ENCODE results near the gene NOC4L.

The NOC4L gene

DNA sequence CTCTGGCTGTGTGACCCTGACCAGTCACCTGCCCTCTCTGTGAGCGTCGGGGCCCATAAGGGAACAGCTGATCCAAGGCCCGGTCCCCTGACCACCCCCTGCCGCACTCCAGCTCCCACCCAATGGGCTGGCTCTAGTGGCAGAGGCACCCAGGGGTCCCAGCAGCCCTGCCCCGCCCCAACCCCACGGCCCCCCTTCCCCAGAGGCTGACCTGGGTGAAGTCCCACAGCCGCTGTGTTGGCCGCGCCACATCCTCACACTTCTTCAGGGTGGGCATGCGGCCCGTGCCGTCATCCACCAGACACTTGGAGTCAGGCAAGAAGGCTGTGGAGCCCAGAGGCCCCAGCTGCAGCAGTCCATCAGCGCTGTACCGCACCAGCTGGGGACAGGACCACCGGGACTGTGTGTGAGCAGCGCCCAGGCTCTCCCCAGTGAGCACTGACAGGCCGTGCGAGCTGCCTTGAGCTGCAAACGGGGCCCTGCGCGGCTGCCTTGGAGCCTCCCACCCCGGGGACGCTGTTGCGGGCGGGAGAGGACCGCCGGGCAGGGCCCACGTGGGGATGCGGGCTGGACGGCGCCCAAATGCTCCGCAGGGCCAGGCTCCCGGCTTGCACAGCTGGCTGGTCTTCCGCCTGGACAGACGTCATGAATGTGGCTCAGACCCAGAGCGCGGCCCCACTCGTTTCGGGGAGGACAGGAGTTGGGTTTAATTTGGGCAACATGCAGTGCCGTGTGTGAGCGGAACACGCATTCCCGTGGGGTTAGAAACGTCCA, 53.5 kb downstream of the NOC4L start:
- no peak for DNase-seq (ENCODE audit: low spot score)

- no peak for DNase-seq (ENCODE audit: low spot score)
Measured at GRCh38 chr12:132199101-132199500, 54.8 kb downstream of the NOC4L start.

- DNase-seq (ENCODE audit: low spot score) = no peak
Measured at GRCh38 chr12:132199526-132200319, 55.5 kb downstream of the NOC4L start.

- no peak for DNase-seq (ENCODE audit: low spot score)
Measured at GRCh38 chr12:132200800-132201199, 56.5 kb downstream of the NOC4L start.

GRCh38 chr12:132201391-132202120, 57.3 kb downstream of the NOC4L start:
- DNase-seq (ENCODE audit: low spot score) = no peak

All from left forelimb (tissue), 1 donor.